Stimulated activated CD8-positive, alpha-beta memory T cell treated with anti-CD3 and anti-CD28 coated beads, Interleukin-4, amount 100 ng/mL, for 4 hours (primary cell): ENCODE results near the gene NDUFS7.

ENCODE experiments used
- DNase-seq, 2 donors: peaks; one replicate each; pipeline ENCODE4 v3.0.0-alpha.2; 2020; ENCODE audit warnings: low read depth in 2 of 2, low spot score in 1 of 2

The NDUFS7 gene

GRCh38 chr19:1364070-1364704 is 19.5 kb upstream of the NDUFS7 start:
- DNase-seq = no peak

- no peak for DNase-seq
Observed at GRCh38 chr19:1365319-1366269, 18.1 kb upstream of the NDUFS7 start.

GRCh38 chr19:1366296-1366695 is 17.4 kb upstream of the NDUFS7 start:
- DNase-seq = no peak

- no peak for DNase-seq
Observed at GRCh38 chr19:1366899-1367870, 16.5 kb upstream of the NDUFS7 start.

- no peak for DNase-seq
Observed at GRCh38 chr19:1369214-1369805, 14.4 kb upstream of the NDUFS7 start.

- no peak for DNase-seq
Observed at GRCh38 chr19:1370579-1371361, 12.9 kb upstream of the NDUFS7 start.

- DNase-seq = no peak
Observed at GRCh38 chr19:1373042-1373533, 10.6 kb upstream of the NDUFS7 start.

- DNase-seq = no peak
Observed at GRCh38 chr19:1373534-1374249, 10.0 kb upstream of the NDUFS7 start.

GRCh38 chr19:1374250-1374577 is 9.5 kb upstream of the NDUFS7 start:
- no peak for DNase-seq

- DNase-seq = no peak
Observed at GRCh38 chr19:1376415-1376805, 7.3 kb upstream of the NDUFS7 start.

- no peak for DNase-seq
Observed at GRCh38 chr19:1377176-1377964, 6.3 kb upstream of the NDUFS7 start.

- no peak for DNase-seq
Observed at GRCh38 chr19:1377965-1378785, 5.5 kb upstream of the NDUFS7 start.

- no peak for DNase-seq
Observed at GRCh38 chr19:1379126-1379905, 4.4 kb upstream of the NDUFS7 start.

- no peak for DNase-seq
Observed at GRCh38 chr19:1379961-1380489, 3.7 kb upstream of the NDUFS7 start.

GRCh38 chr19:1382250-1382649 is 1.5 kb upstream of the NDUFS7 start:
- DNase-seq = no peak

GRCh38 chr19:1383017-1383311 is 743 bp upstream of the NDUFS7 start:
- no peak for DNase-seq

GRCh38 chr19:1384085-1384462 is 367 bp downstream of the NDUFS7 start:
- DNase-seq = no peak
